Anterior cingulate cortex (tissue), 58 donors: ENCODE results near the gene RUNX2.

Source experiments
- DNase-seq, 58 donors: peaks; one replicate each; lab custom pipeline; 2025; lab: John Stamatoyannopoulos, UW

The RUNX2 gene

DNA sequence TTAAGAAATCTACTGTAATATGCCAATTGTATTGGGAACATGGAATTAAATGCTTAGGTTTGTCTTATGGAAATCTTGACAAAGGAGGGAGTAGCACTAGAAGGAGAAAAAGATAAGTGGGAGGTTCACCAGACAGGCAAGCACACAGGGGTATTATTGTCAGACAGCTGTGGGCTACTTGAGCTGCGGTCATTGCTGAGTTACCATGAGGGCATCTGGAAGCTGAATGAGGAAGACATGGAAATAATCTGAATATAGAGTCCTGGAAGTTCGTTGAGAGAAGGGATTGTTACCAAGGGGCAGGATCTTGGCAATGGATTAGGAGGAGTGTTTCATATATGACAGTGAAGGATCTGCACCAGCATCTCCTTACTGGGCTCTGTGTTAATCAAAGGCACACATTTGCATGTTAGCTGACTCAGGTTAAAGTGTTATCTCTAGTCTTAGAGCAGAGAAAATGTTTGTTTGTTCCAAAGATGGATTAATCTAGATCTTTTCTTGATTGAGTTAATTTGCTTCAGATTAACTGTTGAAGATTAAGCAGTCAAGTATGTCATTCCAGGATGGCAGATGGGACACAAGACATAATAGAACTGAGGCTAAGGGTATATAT is 102.6 kb downstream of the RUNX2 start:
- no peak for DNase-seq

DNA sequence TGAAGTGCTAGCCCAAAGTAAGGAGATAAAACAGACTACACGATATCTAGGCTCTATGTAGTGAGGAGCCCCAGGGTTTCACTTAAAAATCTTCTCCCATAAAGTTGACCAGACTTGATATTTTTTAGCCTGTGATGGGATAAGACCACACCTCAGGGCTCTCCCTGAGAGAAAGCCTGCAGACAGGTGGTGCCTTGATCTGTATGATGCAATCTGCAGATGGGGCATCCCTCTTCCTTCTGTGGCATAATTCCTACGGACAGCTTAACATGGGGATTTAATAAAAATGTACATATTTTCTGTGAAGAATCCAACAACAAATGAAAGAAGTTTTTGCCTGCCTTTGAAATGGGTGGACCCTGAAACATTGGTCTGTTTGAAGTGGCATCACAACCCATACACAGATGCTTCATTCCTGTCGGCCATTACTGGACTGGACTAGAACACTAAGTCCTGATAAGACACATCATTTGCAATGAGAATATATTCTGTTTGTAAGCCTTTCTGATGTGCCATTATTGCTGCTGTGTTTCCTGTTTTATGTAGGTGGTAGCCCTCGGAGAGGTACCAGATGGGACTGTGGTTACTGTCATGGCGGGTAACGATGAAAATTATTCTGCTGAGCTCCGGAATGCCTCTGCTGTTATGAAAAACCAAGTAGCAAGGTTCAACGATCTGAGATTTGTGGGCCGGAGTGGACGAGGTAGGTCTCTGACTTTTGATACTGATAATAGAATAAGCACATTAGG is 103.4 kb downstream of the RUNX2 start:
- DNase-seq, result no peak

DNA sequence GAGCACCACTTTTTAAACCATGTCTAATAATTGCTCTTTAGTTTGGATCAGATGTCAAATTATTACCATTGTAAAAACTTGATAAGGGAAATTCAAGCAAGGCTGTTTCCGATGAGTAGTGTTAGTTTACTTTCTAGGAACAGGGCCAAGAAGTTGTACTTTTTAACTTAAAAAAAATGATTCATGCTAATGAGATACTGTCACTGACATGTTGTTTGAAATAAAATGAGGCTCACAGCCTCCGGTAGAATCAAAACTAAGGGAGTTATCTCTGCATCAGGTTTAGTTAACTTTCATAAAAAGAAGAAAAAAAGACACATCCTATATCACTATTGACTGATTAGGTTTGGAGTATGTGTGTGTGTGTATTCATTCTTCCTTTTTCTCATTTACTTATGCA is 104.8 kb downstream of the RUNX2 start:
- no peak for DNase-seq

DNA sequence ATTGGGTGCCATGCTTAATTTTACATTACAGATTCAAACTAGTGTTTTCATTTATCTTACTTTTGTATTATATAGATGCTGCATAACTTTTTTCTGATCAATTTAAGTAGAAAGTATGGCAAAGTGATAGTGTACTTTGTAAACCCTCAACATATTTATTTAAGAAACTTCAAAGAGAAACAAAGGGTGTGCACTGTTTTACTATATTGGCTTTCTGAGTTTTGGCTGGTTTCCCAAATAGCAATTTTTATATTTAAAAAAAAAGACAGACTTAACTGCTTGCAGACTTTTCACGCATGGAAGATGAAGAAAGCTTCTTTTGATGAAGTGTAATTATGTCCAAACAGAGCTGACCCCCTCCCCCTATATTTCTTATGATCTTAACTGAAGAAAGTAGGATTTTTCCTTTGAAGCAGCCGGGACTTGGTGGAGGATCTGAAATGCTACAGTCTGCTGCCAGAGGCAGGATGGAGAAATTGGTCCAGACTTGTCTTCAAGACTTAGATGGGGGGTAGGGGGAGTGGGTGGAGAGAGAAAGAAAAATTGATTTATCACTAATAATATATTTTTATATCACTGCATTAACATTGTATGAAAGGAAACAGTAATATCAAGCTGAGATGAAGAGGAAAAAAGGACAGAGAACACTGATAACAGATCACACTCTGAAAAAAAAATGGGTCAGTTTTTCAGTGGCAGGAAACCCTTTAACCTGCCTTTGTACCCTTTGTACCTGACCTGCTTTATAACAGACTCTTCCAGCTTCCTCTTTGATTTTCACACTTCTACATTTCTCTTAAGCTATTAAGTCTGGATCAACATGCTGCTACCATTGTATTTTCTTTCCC is 105.6 kb downstream of the RUNX2 start:
- no peak for DNase-seq

DNA sequence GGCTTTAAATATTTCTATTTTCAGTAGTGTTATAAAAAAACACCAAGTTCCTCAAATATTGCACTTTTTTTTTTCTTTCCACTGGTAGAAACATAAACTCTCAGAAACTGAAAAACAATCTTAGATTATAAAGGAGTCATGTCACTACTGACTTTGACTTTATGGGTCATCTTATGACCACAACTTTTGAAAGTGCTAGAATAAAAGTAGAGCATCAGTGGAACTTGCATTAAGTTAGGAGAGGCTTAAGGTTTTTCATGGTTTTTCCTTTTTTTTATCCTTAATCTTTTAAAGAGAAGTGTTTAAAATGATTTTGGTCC is 106.2 kb downstream of the RUNX2 start:
- DNase-seq, result no peak

DNA sequence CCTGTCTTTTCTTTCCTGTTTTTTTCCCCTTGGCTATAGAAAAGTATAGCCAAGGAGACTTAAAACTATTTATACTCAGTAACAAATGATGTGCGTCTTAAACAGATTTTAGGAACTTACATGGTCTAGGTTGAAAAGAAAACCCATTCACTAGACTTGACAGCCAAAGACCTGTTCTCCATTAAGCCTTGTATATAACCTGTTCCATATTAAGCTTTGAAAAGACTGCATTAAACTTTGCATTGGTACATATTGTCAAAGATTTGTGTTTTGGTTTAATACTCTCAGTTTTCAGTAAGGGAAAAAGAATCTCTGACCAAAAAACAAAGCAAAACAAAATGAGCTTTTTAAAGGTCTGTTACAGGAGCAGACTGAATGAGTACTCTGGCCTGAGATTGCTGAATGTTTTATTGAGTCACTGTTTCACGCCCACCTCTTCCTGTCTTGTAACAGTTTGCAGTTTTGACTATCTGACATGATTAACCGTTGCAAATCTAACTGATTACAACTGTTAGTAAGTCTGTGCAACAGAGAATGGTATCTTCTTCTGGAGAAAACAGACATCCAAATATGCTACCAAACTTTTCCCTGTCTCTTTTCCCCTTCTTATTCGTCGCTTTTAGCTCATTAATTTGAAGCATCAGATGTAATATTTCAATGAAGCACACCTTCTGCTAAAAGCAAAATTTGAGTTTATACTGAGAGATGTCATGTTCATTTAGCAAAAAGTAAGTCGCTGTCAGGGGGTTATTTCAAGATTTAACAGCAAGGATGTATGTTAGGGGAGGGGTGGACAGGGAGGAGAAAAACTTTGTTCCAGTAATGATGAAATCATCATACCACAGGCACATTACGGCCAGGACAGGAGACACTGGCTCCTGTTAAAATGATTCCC is 108.7 kb downstream of the RUNX2 start:
- DNase-seq, result no peak

DNA sequence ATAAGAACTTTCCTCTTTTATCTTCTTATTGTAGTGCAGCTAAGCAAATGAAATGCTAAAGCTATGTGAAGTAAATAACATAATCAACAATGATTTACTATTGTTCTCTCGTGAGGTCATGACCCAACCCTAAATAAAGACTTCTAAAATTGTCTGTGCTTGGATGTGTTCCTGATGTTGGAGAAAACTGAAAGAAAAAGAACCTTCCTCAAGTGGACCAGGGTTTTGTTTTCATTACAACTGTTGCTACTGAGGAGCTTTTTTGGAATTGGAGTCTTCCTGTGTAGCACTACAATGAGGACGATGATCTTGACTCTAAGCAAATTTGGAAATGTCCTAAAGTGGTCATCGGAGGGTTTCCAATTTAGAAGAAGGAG is 109.3 kb downstream of the RUNX2 start:
- DNase-seq, result no peak

DNA sequence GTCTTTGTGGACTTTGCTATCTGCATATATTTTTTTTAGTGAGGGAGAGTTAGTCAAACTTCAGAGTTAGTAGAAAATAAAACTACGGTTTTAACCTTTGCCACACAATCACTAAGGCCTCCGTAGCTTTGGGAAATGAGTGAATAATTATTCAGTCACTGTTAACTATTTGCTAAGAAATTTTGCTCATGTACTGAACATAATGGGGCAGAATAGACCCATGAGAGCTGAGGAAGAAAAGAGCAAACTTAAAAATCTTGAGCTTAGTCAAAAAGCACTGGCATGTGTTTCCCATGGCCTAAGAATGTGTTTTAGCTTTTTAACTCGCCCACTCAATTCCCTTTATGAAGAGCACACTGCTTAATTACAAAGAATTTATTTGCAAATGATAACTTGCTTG is 110.0 kb downstream of the RUNX2 start:
- no peak for DNase-seq

DNA sequence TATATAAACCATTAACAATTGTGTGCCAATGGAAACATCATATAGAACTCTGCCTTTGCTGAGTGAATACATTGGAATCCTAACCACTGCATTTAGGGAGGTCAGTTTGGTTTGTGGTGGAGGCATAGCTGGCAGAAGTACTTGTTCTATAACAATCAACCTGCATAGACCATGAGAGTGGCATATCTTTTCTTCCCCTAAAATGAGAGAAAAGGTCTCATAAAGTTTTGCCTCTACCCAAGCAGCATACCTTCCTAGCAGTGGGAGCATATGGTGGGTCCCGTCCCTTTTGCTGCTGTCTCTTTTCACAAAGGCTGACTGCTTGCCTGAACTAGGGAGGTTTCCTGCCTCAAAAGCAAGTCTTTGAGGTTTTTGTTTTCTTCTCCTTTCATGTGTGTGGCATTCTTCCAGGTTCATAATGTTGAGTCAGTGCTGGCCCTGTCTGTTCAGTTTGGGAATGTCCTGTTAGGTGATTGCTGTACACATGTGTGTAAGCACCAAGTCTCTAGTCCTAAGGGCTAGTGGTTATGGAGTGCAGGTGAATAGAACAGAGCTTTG is 110.8 kb downstream of the RUNX2 start:
- no peak for DNase-seq

DNA sequence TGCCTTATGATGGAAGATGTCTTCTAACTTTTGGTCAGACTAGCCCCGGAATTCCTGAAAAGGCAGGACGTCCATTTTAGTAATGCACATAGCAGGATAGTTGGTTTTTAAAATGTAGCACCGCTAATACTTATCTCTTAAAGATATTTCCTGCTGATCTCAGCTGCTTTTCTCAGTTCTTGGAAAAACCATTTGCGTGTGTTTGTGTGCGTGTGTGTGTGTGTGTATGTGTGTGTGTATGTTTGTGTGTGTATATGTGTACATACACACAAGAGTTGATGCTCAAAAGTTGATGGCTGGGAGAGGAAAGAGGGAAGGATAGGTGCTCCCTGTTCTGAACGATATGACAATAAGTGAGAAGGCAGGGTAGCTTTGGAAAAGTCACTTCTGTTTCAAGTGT is 111.3 kb downstream of the RUNX2 start:
- DNase-seq, result no peak

DNA sequence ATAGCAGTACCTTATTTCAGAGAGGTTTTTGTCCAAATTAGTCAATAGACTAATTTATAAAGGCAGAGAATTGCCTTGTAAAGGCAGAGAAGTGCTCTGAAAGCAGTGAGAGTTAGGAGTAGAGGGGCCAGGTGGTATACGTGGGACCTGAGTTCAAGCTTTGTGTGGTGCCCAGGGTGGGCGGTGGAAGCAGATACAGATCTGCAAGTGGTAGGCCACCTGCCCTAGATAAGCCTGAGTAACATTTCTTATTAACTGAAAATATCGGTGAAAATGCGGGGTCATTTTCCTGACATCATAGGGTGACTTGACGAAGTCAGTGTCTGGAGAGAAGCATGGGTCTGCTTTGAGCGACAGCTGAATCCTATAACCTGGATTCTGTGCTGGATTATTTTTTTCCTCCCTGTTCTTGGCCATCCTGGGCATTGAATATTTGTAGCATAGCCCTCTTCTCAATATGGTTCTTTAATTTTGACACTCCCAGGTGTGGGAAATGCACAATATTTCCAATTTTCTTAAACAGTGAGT is 111.8 kb downstream of the RUNX2 start:
- no peak for DNase-seq

DNA sequence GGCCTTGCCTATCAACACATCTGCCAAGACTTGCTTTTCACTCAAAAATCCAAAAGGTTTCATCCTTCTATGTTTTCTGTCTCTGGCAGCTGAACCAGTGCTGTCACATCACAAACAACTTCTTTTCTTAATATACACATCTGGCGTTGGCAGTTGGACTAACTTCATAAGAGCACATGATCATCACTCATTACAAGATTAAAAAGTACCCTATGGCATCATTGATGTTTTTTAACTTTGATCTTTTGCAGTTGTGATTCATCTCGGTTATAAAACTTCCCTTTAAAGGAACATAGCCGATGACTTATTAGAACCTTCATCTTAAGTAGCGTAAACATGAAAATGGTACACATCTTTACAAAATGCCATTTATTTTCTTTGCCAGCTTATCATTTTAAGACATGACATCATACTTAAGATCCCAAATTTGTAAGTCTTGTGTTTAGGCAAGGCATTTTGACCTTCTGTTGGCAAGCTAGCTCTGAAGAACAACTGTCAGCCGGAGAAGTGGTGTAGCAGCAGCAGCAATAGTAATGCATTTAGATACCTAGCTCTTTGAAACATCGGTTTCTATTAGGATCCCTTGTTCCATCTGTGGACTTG is 113.8 kb downstream of the RUNX2 start:
- DNase-seq, result no peak

DNA sequence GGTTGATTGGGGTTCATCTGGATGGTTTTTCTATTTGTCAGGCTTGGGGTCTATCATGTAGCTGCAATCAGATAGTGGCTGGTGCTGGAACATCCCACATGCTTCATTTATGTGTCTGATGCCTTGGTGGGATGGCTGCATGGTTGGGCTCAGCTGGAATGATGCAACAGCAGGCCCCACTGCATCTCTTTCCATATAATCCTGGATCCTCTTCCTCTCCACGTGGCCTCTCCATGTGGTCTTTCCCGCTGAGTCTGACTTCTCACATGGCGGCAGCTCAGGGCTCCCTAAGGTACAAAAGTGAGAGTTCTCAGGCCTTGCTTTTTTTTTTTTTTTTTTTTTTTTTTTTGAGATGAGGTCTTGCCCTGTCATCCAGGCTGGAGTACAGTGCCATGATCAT is 114.6 kb downstream of the RUNX2 start:
- no peak for DNase-seq

DNA sequence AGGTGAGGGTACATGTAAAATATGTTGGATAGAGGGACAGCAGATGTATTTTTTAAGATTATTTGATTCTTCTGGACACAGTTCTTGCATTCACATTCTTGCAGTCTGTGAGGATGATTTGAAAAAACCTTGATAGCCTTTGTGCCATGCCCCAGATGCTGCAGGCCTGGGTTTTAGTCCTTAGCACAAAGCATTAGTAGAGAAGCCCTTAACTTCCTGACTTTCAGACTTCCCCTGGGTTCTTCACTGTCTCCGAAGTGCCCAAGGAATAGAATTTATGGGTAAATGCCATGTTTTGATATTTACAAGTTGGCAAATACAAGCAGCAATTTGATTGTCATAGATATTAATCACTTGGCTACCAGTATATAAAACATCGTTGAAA is 117.2 kb downstream of the RUNX2 start:
- DNase-seq, result no peak

DNA sequence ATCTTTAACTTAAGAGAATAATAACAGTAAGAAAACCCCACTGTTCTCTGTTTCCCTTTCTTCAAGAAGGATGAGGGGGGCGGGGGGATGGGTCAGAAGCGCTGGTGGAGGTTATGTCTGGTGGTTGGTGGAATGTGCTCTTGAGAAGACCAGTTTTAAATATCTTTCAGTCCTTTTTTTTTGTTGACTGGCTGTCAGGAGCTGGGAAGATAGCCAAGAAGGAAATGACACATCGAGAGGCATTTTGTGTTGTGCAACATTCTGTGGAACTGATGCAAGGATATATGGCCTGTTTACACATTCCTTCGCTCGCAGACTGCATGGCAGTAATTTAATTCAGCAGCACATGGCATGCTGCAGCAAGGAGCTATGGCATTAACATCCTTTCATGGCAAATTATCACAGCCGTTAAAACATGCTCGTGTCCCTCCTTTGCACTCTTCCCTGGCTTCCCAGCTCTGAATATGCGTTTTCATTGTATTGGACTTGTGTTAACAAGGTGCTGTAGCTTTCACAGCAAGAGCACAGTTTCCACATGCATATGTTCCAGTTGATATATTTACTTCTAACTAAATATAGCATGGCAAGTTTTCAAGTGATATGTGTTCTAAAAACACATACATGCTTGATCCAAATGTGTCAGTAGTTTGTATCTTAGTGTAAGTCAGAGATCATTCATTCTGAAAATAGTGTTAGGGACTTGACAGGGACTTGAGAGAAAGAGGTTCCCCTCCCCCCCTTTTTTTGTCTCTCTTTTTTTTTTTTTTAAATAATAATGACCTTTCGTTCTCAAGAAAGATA is 117.8 kb downstream of the RUNX2 start:
- peak in 29 of 58 donors; percentile 5 to 65 (median 19) for DNase-seq

DNA sequence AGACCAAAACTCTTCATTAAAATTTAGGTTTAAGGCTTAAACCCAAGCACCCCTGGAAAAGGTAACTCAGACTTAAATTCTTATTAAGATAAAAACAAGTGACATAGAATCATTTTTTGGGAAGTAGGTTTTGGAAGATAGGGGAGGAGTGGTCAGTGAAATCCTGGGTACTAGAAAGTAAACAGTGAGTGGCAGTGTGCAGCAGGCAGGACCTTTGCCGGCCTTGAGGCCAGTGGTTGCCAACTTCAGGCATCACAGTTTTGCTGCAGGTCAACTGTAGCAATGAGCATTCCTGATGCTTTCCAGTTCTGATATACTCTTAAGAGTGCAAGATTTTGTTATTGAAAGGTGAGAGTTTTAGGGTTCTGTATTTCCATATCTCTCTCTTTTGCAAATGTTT is 118.9 kb downstream of the RUNX2 start:
- DNase-seq, result no peak

DNA sequence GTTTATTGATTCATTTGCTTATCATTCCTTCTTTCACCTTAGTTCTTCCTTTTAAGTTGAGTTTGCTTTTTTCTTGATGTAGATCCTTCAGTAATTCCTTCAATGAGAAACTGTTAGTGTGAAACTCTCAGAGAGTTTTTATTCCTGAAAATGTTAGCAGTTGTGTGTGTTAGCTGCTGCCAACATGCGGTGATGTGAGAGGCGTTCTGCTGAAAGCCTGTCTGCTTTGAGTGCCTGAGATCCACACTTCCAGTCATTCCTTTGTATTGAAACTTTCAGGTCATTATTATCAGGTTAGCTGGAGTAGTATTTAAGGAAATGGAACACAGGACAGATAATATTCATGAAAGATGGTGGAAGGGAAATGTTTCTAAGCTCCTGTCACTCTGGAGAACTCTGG is 119.6 kb downstream of the RUNX2 start:
- DNase-seq, result no peak

DNA sequence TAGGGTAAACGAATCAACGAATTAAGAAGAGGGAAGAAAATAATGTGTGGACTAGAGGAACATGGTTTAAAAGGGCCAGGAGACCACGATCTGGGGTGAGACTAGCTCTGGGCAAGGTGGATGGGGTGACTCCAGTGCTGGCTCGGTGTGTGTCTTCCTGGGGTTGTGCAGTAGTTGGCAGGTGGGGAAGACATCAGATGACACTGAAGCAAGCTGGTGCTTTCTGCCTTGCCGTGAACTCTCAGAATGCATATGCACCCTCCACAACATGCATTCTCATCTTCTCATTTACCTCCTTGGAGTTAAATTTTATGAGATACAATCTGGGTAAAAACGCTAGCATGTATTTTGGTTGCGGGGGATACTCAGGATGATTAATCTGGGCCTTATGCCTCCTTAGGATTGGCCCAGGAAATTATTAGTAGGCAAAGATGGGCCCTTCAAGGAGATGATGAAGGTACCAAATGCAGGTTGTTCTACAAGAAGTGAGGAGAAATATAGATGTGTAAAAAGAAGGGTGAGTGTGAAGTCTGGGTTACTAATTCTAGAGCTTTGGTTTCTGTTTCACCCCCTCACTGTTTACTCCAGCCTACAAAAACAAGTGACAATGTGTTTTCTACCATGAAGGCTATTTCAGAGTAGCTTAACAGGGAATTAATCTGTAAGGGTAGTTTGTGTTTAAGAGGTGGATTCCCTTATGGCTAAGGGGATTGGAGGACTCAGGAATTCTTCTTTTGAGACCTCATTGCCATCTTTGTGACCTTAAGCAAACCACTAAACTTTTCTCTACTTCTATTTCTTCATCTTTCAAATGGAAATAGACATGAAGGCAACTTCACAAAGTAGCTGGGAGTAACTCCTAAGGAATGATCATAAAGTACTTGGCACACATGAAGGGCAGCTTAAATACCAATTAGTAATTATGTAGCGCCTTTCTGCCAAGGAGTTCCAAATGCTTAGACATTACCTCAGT is 120.6 kb downstream of the RUNX2 start:
- DNase-seq, result no peak
